Endothelial cell of umbilical vein (primary cell): Measurements from ENCODE around the gene C1QTNF8. TPM values are rescaled to one million over a fixed set of nuclear protein-coding genes. Genes with fewer than 3 reads are reported as not detected.

Source experiments
- BruUV-seq: library from RNA; stranded (reverse); fragments of 400-500 nt; replicated peaks from 2 replicates; lab custom pipeline; 2021; lab: Mats Ljungman, UMichigan
- CTCF ChIA-PET: fragments of 300-600, 350-600 bp; sonication (Branson Sonifier 250); formaldehyde crosslinking; loops from one replicate; lab custom pipeline; 2021; ENCODE audit warnings: antibody characterized with exemption, inconsistent platforms; lab: Charles Lee
- POLR2A ChIA-PET: fragments of 300-600, 350-600 bp; sonication (Branson Sonifier 250); formaldehyde crosslinking; loops from one replicate; lab custom pipeline; 2021; ENCODE audit warnings: antibody characterized with exemption, inconsistent platforms; lab: Charles Lee
- DNase-seq: peaks from one replicate; pipeline ENCODE4 v3.0.0-alpha.2; 2011; ENCODE audit warnings: low read depth, low spot score
- FAIRE-seq: peaks from 2 replicates; lab custom pipeline; 2011; peaks lifted over from hg19 to GRCh38; lab: Jason Lieb, UNC
- H2AFZ ChIP-seq: 2 replicates; pipeline ENCODE4 v1.6.0; 2012; ENCODE audit warnings: low read depth, low read length, control low read depth, inconsistent platforms
- H3K27ac ChIP-seq: 2 replicates; pipeline ENCODE4 v1.5.1; 2011; ENCODE audit warnings: low read depth, mild to moderate bottlenecking, control low read depth, low read length, moderate library complexity; ENCODE audit not compliant: insufficient read depth
- H3K27me3 ChIP-seq, 2 experiments: 2 replicates each; pipeline versions ENCODE4 v1.6.0 to v1.6.1; 2011; ENCODE audit warnings: low read length in 2 of 2, mixed read lengths in 1 of 2; ENCODE audit not compliant: control insufficient read depth in 2 of 2, insufficient read depth in 2 of 2
- H3K36me3 ChIP-seq, 2 experiments: 2 replicates in 1 of 2; 3 replicates in 1 of 2; pipeline ENCODE4 v1.5.1; 2011; ENCODE audit warnings: low read length in 2 of 2, mild to moderate bottlenecking in 1 of 2, moderate library complexity in 1 of 2; ENCODE audit not compliant: control insufficient read depth in 2 of 2, insufficient read depth in 2 of 2; ENCODE audit errors: extremely low read depth in 1 of 2
- H3K4me1 ChIP-seq: 3 replicates; pipeline ENCODE4 v1.5.1; 2011; ENCODE audit warnings: mild to moderate bottlenecking, low read length; ENCODE audit not compliant: control insufficient read depth, insufficient read depth; ENCODE audit errors: extremely low read depth
- H3K4me2 ChIP-seq: 2 replicates; pipeline ENCODE4 v1.6.1; 2011; ENCODE audit warnings: low read length, control low read depth, mixed read lengths; ENCODE audit not compliant: insufficient read depth
- H3K4me3 ChIP-seq, 3 experiments: fragments of 200-600 bp in 1 of 3; sonication (generic), shearing (Covaris generic) in 1 of 3; replicated peaks in 1 of 3; 2 replicates each; pipeline ENCODE4 v1.5.1; 2011 to 2016; ENCODE audit warnings: control low read depth in 3 of 3, low read length in 3 of 3, mild to moderate bottlenecking in 2 of 3, inconsistent platforms in 1 of 3, low read depth in 1 of 3, moderate library complexity in 1 of 3; ENCODE audit not compliant: insufficient read depth in 1 of 3
- H3K79me2 ChIP-seq: 2 replicates; pipeline ENCODE4 v1.6.0; 2012; ENCODE audit warnings: low read length, inconsistent platforms; ENCODE audit not compliant: control insufficient read depth, insufficient read depth
- H3K9ac ChIP-seq: replicated peaks from 2 replicates; pipeline ENCODE3; 2011; ENCODE audit warnings: low read length, control low read depth; ENCODE audit not compliant: insufficient read depth; ENCODE audit errors: extremely low read depth
- H3K9me1 ChIP-seq: replicated peaks from 3 replicates; pipeline ENCODE4 v1.6.0; 2011; ENCODE audit warnings: mild to moderate bottlenecking, low read length; ENCODE audit not compliant: control insufficient read depth, insufficient read depth; ENCODE audit errors: extremely low read depth
- H3K9me3 ChIP-seq: replicated peaks from 2 replicates; pipeline ENCODE4 v1.5.1; 2012; ENCODE audit warnings: low read length, inconsistent platforms; ENCODE audit not compliant: control insufficient read depth, insufficient read depth
- H4K20me1 ChIP-seq: replicated peaks from 2 replicates; pipeline ENCODE3; 2011; ENCODE audit warnings: mild to moderate bottlenecking, low read length; ENCODE audit not compliant: control insufficient read depth, insufficient read depth; ENCODE audit errors: extremely low read depth
- CTCF ChIP-seq, 2 donors: IDR thresholded peaks; 1 replicate in 1 of 2; 2 replicates in 1 of 2; pipeline ENCODE4 v1.5.1; 2011; ENCODE audit warnings: low read length in 2 of 2, mild to moderate bottlenecking in 2 of 2, moderate library complexity in 2 of 2, control low read depth in 1 of 2, inconsistent platforms in 1 of 2, low read depth in 1 of 2; ENCODE audit not compliant: insufficient read depth in 1 of 2; ENCODE audit errors: extremely low read depth in 1 of 2
- EZH2 ChIP-seq: IDR thresholded peaks from 2 replicates; pipeline ENCODE4 v1.6.1; 2012; ENCODE audit warnings: borderline replicate concordance, low read depth, mild to moderate bottlenecking, moderate library complexity, low read length, inconsistent platforms; ENCODE audit not compliant: severe bottlenecking
- FOS ChIP-seq: IDR thresholded peaks from 2 replicates; pipeline ENCODE4 v1.6.1; 2011; ENCODE audit warnings: mild to moderate bottlenecking, low read length, moderate library complexity, borderline replicate concordance; ENCODE audit not compliant: insufficient read depth
- GATA2 ChIP-seq: IDR thresholded peaks from 2 replicates; pipeline ENCODE4 v1.7.0; 2011; ENCODE audit warnings: low read depth, mild to moderate bottlenecking, moderate library complexity, mixed read lengths, low read length; ENCODE audit not compliant: insufficient read length, insufficient read depth
- JUN ChIP-seq: IDR thresholded peaks from 2 replicates; pipeline ENCODE4 v1.6.1; 2011; ENCODE audit warnings: borderline replicate concordance, low read depth; ENCODE audit not compliant: insufficient read length, insufficient read depth
- MAX ChIP-seq: IDR thresholded peaks from 2 replicates; pipeline ENCODE4 v1.6.1; 2011; ENCODE audit not compliant: insufficient read depth, insufficient read length
- MYC ChIP-seq: IDR thresholded peaks from one replicate; pipeline ENCODE4 v1.6.1; 2011; ENCODE audit warnings: mild to moderate bottlenecking, low read depth, low read length
- POLR2A ChIP-seq: IDR thresholded peaks from 2 replicates; pipeline ENCODE4 v1.6.1; 2012; ENCODE audit warnings: low read depth, mild to moderate bottlenecking, control low read depth, low read length
- POLR2AphosphoS5 ChIP-seq: IDR thresholded peaks from 2 replicates; pipeline ENCODE4 v1.6.1; 2012; ENCODE audit warnings: low read depth, mild to moderate bottlenecking, control low read depth, low read length, moderate library complexity; ENCODE audit not compliant: insufficient read depth
- dilution Hi-C: fragments of 300-500 bp; cut with MboI; formaldehyde crosslinking; loops from one replicate; pipeline ENCODE4 v1.15.0; 2019; ENCODE audit warnings: low sequenced_read_pairs; ENCODE audit not compliant: extremely low pct_ligation_motif_present
- intact Hi-C: fragments of 100-400 bp; cut with micrococcal nuclease; formaldehyde crosslinking; loops from one replicate; pipeline ENCODE4 v1.10.0; 2022
- polyA plus RNA-seq, 4 experiments: library from polyadenylated mRNA; depleted of rRNA in 3 of 4; stranded (reverse) in 3 of 4; unstranded in 1 of 4; fragments of >200 nt; gene quantifications; 2 replicates each; pipeline versions ENCODE4 v1.2.1 to v1.2.3, GENCODE V29; 2011 to 2012; ENCODE audit warnings: missing spikeins in 1 of 4
- total RNA-seq: library from RNA; stranded (reverse); gene quantifications from 2 replicates; pipeline ENCODE4 v1.2.3, GENCODE V29; 2021

The C1QTNF8 gene
- total and polyA plus RNA-seq, 2 donors (not counting 3 experiments of a cell fraction or from before 2014, with no cell fraction given), result not detected

- Histone ChIP-seq H3K27me3 (no peaks in the 10 kb centered on the region), H3K4me3 (no peak overlapping the region), H3K4me2 (no peak overlapping the region), H3K36me3 (no peaks in the 10 kb centered on the region), H2AFZ (no peak overlapping the region), H3K27ac (no peak overlapping the region), H4K20me1 (no peaks in the 10 kb centered on the region), H3K9me1 (no peaks in the 10 kb centered on the region), H3K9ac (no peak overlapping the region), H3K4me1 (peaks cover 30% of the 10 kb centered on the region), H3K79me2 (no peaks in the 10 kb centered on the region), H3K9me3 (no peaks in the 10 kb centered on the region)
- no peak for TF ChIP-seq GATA2
- no peak for TF ChIP-seq POLR2AphosphoS5
- TF ChIP-seq POLR2A, result no peak
- no peak for TF ChIP-seq MAX
- no peak for TF ChIP-seq MYC
- TF ChIP-seq EZH2, result no peak
- TF ChIP-seq FOS, result no peak
- TF ChIP-seq CTCF (IDR thresholded peaks at IDR 0.05; ENCODE audit: extremely low read depth in 1 of 2, insufficient read depth in 1 of 2, low read depth in 1 of 2, low read length in 2 of 2), result no peak
- no peak for TF ChIP-seq JUN
- dilution Hi-C loops (no loop called here), intact Hi-C loops (no loop called here)
- ChIA-PET CTCF (interaction anchor here (1.0 to 2.3 kb wide), 2 partner anchors 20 to 24 kb away, joined by 3 to 16 read pairs; no protein-coding TSS in a partner anchor), POLR2A (no interaction called here)
- no TSS peak for BruUV-seq
- DNase-seq (no peak), FAIRE-seq (no peak)
These were observed 14.2 kb downstream of the C1QTNF8 start for GRCh38 chr16:1081734-1082265.
